Measurements from ENCODE around the gene MSRB2.

MSRB2 gene

GRCh38 chr10:23120001-23120934 is 24.9 kb downstream of the MSRB2 start:
- Histone ChIP-seq H3K36me3 (ENCODE audit: control insufficient read depth, insufficient read depth, low read length, severe bottlenecking) (peaks cover 63% of the 10 kb centered on the region), H3K9me3 (ENCODE audit: control insufficient read depth, low read length) (no peaks in the 10 kb centered on the region), H3K9ac (ENCODE audit: low read length) (no peak overlapping the region), H3K4me1 (ENCODE audit: control insufficient read depth, insufficient read depth, low read length) (no peaks in the 10 kb centered on the region), H3K27me3 (replicated peaks; ENCODE audit: control insufficient read depth, insufficient read depth, low read length) (no peaks in the 10 kb centered on the region), H3K4me3 (ENCODE audit: low read length) (no peak overlapping the region)
- no peak for DNase-seq (ENCODE audit: low read depth)

GRCh38 chr10:23121135-23121534 is 25.8 kb downstream of the MSRB2 start:
- Histone ChIP-seq H3K4me1 (ENCODE audit: control insufficient read depth, insufficient read depth, low read length) (no peaks in the 10 kb centered on the region), H3K36me3 (ENCODE audit: control insufficient read depth, insufficient read depth, low read length, severe bottlenecking) (peaks cover 56% of the 10 kb centered on the region), H3K27me3 (replicated peaks; ENCODE audit: control insufficient read depth, insufficient read depth, low read length) (no peaks in the 10 kb centered on the region), H3K9me3 (ENCODE audit: control insufficient read depth, low read length) (no peaks in the 10 kb centered on the region), H3K4me3 (ENCODE audit: low read length) (no peak overlapping the region), H3K9ac (ENCODE audit: low read length) (no peak overlapping the region)
- DNase-seq (ENCODE audit: low read depth) = no peak

- Histone ChIP-seq H3K4me1 (ENCODE audit: control insufficient read depth, insufficient read depth, low read length) (no peaks in the 10 kb centered on the region), H3K4me3 (ENCODE audit: low read length) (no peak overlapping the region), H3K9me3 (ENCODE audit: control insufficient read depth, low read length) (peaks cover 2% of the 10 kb centered on the region), H3K9ac (ENCODE audit: low read length) (no peak overlapping the region), H3K27me3 (replicated peaks; ENCODE audit: control insufficient read depth, insufficient read depth, low read length) (no peaks in the 10 kb centered on the region), H3K36me3 (ENCODE audit: control insufficient read depth, insufficient read depth, low read length, severe bottlenecking) (no peaks in the 10 kb centered on the region)
- DNase-seq (ENCODE audit: low read depth) = no peak
Observed at GRCh38 chr10:23136462-23136861, 41.1 kb downstream of the MSRB2 start.

- H3K4me1 ChIP-seq (ENCODE audit: control insufficient read depth, insufficient read depth, low read length) = no peaks in the 10 kb centered on the region
- H3K4me3 ChIP-seq (ENCODE audit: low read length) = no peak overlapping the region
- no peaks in the 10 kb centered on the region for H3K27me3 ChIP-seq (replicated peaks; ENCODE audit: control insufficient read depth, insufficient read depth, low read length)
- no peak overlapping the region for H3K9ac ChIP-seq (ENCODE audit: low read length)
- H3K36me3 ChIP-seq (ENCODE audit: control insufficient read depth, insufficient read depth, low read length, severe bottlenecking) = no peaks in the 10 kb centered on the region
- peaks cover 2% of the 10 kb centered on the region for H3K9me3 ChIP-seq (ENCODE audit: control insufficient read depth, low read length)
- no peak for DNase-seq (ENCODE audit: low read depth)
Observed at GRCh38 chr10:23139677-23140076, 44.3 kb downstream of the MSRB2 start.

GRCh38 chr10:23141995-23142394 is 46.6 kb downstream of the MSRB2 start:
- no peak overlapping the region for H3K9ac ChIP-seq (ENCODE audit: low read length)
- DNase-seq (ENCODE audit: low read depth) = no peak
- no peaks in the 10 kb centered on the region for H3K4me1 ChIP-seq (ENCODE audit: control insufficient read depth, insufficient read depth, low read length)
- H3K36me3 ChIP-seq (ENCODE audit: control insufficient read depth, insufficient read depth, low read length, severe bottlenecking) = no peaks in the 10 kb centered on the region
- H3K9me3 ChIP-seq (ENCODE audit: control insufficient read depth, low read length) = peaks cover 2% of the 10 kb centered on the region
- H3K4me3 ChIP-seq (ENCODE audit: low read length) = no peak overlapping the region
- peaks cover 7% of the 10 kb centered on the region for H3K27me3 ChIP-seq (replicated peaks; ENCODE audit: control insufficient read depth, insufficient read depth, low read length)

GRCh38 chr10:23146258-23146657 is 50.9 kb downstream of the MSRB2 start:
- Histone ChIP-seq H3K9me3 (ENCODE audit: control insufficient read depth, low read length) (no peaks in the 10 kb centered on the region), H3K36me3 (ENCODE audit: control insufficient read depth, insufficient read depth, low read length, severe bottlenecking) (no peaks in the 10 kb centered on the region), H3K9ac (ENCODE audit: low read length) (no peak overlapping the region), H3K27me3 (replicated peaks; ENCODE audit: control insufficient read depth, insufficient read depth, low read length) (peaks cover 8% of the 10 kb centered on the region), H3K4me3 (ENCODE audit: low read length) (no peak overlapping the region), H3K4me1 (ENCODE audit: control insufficient read depth, insufficient read depth, low read length) (no peaks in the 10 kb centered on the region)
- DNase-seq (ENCODE audit: low read depth) = no peak

GRCh38 chr10:23147035-23147434 is 51.7 kb downstream of the MSRB2 start:
- H3K4me3 ChIP-seq (ENCODE audit: low read length) = no peak overlapping the region
- no peaks in the 10 kb centered on the region for H3K4me1 ChIP-seq (ENCODE audit: control insufficient read depth, insufficient read depth, low read length)
- no peak for DNase-seq (ENCODE audit: low read depth)

GRCh38 chr10:23148214-23148613 is 52.8 kb downstream of the MSRB2 start:
- H3K9me3 ChIP-seq (ENCODE audit: control insufficient read depth, low read length) = no peaks in the 10 kb centered on the region
- H3K9ac ChIP-seq (ENCODE audit: low read length) = no peak overlapping the region
- DNase-seq (ENCODE audit: low read depth) = no peak
- no peak overlapping the region for H3K4me3 ChIP-seq (ENCODE audit: low read length)
- no peaks in the 10 kb centered on the region for H3K4me1 ChIP-seq (ENCODE audit: control insufficient read depth, insufficient read depth, low read length)
- no peaks in the 10 kb centered on the region for H3K36me3 ChIP-seq (ENCODE audit: control insufficient read depth, insufficient read depth, low read length, severe bottlenecking)
- H3K27me3 ChIP-seq (replicated peaks; ENCODE audit: control insufficient read depth, insufficient read depth, low read length) = peaks cover 8% of the 10 kb centered on the region

More at GRCh38 chr10:23147035-23147434, 51.7 kb downstream of the MSRB2 start:
- Histone ChIP-seq H3K36me3 (ENCODE audit: control insufficient read depth, insufficient read depth, low read length, severe bottlenecking) (no peaks in the 10 kb centered on the region), H3K27me3 (replicated peaks; ENCODE audit: control insufficient read depth, insufficient read depth, low read length) (peaks cover 8% of the 10 kb centered on the region), H3K9ac (ENCODE audit: low read length) (no peak overlapping the region), H3K9me3 (ENCODE audit: control insufficient read depth, low read length) (no peaks in the 10 kb centered on the region)

- Histone ChIP-seq H3K4me1 (ENCODE audit: control insufficient read depth, insufficient read depth, low read length) (no peaks in the 10 kb centered on the region), H3K27me3 (replicated peaks; ENCODE audit: control insufficient read depth, insufficient read depth, low read length) (peaks cover 8% of the 10 kb centered on the region), H3K9ac (ENCODE audit: low read length) (no peak overlapping the region), H3K9me3 (ENCODE audit: control insufficient read depth, low read length) (no peaks in the 10 kb centered on the region), H3K4me3 (ENCODE audit: low read length) (no peak overlapping the region), H3K36me3 (ENCODE audit: control insufficient read depth, insufficient read depth, low read length, severe bottlenecking) (no peaks in the 10 kb centered on the region)
- no peak for DNase-seq (ENCODE audit: low read depth)
Observed at GRCh38 chr10:23150091-23150490, 54.7 kb downstream of the MSRB2 start.

GRCh38 chr10:23150610-23151009 is 55.2 kb downstream of the MSRB2 start:
- no peak for DNase-seq (ENCODE audit: low read depth)
- Histone ChIP-seq H3K4me3 (ENCODE audit: low read length) (no peak overlapping the region), H3K36me3 (ENCODE audit: control insufficient read depth, insufficient read depth, low read length, severe bottlenecking) (no peaks in the 10 kb centered on the region), H3K9ac (ENCODE audit: low read length) (no peak overlapping the region), H3K9me3 (ENCODE audit: control insufficient read depth, low read length) (no peaks in the 10 kb centered on the region), H3K27me3 (replicated peaks; ENCODE audit: control insufficient read depth, insufficient read depth, low read length) (peaks cover 9% of the 10 kb centered on the region), H3K4me1 (ENCODE audit: control insufficient read depth, insufficient read depth, low read length) (no peaks in the 10 kb centered on the region)

GRCh38 chr10:23151071-23151470 is 55.7 kb downstream of the MSRB2 start:
- no peaks in the 10 kb centered on the region for H3K9me3 ChIP-seq (ENCODE audit: control insufficient read depth, low read length)
- no peaks in the 10 kb centered on the region for H3K36me3 ChIP-seq (ENCODE audit: control insufficient read depth, insufficient read depth, low read length, severe bottlenecking)
- no peak for DNase-seq (ENCODE audit: low read depth)
- peaks cover 14% of the 10 kb centered on the region for H3K27me3 ChIP-seq (replicated peaks; ENCODE audit: control insufficient read depth, insufficient read depth, low read length)
- H3K4me1 ChIP-seq (ENCODE audit: control insufficient read depth, insufficient read depth, low read length) = no peaks in the 10 kb centered on the region
- no peak overlapping the region for H3K9ac ChIP-seq (ENCODE audit: low read length)
- H3K4me3 ChIP-seq (ENCODE audit: low read length) = no peak overlapping the region

All from adipocyte (in vitro differentiated cells).